ENCODE measurements around the gene S100A9.
A peak's percentile ranks its signal among the peaks of the same experiment; 100 is the strongest.

S100A9 gene

GRCh38 chr1:153389973-153390879 is 32.6 kb downstream of the S100A9 start:
- peak; percentile 25 for DNase-seq (ENCODE audit: low spot score)

DNA sequence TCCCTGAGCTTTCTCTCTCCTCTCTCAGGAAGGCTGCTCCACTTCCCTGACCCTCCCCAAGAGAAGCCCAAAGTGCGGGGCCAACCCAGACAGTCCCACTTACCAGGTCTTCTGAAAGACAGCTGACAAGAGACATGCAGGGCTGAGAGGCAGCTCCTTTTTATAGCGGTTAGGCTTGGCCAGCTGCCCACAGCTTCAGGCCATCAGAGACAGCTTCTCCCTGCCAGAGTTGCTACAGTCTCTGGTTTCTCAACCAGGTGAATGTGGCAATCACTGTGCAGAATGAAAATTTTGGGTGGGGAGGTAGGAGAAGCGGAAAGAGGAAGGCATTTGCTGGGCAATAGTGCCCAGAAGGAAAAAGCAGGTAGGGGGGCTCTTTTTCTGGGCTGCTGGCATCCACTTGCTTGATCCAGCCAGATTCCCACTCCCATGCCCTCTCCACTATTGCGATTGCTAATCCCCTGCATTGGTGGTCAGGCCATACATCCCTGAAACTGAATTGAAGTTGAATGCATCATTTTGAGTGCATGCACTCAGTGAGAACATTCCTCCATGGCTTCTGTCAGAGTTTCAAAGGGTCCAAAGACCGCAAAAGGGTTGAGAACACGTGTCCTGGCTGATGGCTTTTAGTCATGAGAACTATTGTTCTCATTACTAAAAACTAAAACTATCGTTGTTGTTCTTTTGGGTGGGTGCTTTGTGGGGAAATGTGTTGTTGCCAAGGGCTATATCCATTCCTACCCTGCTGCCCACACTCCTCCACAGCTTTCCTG is 33.5 kb downstream of the S100A9 start, which contains the start of gene S100A8:
Gene S100A8, minus strand, starts transcription at position 136 of the 773 bp plus-strand sequence. CDS start 538 bp downstream, outside the sequence.
- DNase-seq (ENCODE audit: low spot score) = peak; percentile 25

DNA sequence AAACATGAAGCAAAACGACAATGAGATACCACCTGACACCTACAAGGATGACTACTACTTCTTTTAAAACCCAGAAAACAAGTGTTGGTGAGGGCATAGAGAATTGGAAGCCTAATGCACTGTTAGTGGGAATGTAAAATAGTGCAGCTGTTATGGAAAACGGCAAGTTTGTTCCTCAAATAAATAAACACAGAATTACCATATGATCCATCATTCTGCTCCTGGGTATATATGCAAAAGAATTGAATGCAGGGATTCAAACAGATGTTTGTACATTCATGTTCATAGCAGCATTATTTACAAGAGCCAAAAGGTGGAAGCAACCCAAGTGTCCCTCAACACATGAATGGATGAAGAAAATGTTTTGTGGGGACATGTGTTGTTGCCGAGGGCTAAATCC is 34.6 kb downstream of the S100A9 start:
- DNase-seq (ENCODE audit: low spot score) = no peak

GRCh38 chr1:153392822-153393221 is 35.2 kb downstream of the S100A9 start:
- DNase-seq (ENCODE audit: low spot score) = no peak

DNA sequence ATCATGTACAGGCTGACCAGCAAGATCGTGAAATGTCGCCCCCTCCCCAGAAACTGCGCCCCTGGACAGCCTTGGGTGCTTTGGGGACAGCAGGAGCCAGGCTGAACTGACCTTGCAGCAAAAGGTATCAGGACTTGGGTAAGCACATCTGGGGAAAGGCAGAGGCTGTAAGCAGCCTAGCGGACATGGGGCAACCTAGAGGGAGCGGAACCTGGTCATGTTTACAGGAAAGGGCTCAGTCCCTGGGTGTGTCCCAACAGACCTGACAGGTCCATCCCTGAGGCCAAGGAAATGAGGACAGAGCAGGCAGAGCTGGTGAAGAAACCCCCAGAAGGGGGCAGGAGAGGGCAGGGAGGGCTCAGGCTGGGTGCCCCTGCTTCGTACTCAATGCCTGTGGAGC is 36.3 kb downstream of the S100A9 start:
- DNase-seq (ENCODE audit: low spot score) = peak; percentile 45

DNA sequence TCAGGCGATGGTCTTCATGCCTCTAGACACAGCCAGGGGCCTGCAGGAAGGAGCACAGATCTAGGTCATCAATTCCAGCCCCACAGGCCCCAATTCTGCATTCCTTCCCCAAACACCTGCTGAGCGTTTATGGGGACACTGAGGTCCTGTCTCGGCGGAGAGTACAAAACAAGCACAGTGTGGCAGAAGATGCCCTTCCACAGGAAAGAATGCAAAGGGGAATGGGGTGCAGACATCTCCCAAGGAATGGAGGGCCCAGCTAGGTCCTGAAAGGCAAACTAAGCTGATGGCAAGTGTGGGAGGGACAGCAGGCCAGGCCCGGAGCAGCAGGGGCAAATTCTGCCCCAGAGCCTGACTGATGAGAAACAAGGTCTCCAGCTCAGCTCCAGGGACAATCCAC is 36.7 kb downstream of the S100A9 start:
- no peak for DNase-seq (ENCODE audit: low spot score)

DNA sequence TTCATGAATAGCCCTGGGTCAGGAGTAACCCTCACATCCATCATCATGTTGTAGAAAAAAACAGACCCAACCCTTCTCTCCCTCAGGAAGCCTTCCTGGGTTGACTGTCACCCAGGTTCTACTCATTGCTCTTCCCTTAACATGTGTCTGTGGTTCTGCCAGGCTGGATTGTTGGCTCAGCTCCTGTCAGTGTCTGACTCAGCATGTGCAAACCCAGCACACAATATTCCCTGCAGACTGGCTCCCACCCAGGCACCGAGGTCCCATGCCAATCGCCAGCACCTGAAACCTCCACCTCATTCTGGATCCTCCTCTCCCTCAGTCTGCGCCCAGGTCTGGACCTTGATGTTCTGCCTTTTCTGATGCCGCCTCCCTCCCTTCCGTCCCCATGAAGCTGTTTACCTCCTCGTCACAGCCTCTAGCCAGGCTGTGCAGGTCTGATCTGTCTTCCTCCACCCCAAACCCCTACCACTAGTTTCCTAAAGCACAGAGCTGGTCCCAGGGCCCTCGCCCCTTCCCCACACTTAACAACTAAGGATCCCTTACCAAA is 37.6 kb downstream of the S100A9 start:
- peak; percentile 23 for DNase-seq (ENCODE audit: low spot score)

DNA sequence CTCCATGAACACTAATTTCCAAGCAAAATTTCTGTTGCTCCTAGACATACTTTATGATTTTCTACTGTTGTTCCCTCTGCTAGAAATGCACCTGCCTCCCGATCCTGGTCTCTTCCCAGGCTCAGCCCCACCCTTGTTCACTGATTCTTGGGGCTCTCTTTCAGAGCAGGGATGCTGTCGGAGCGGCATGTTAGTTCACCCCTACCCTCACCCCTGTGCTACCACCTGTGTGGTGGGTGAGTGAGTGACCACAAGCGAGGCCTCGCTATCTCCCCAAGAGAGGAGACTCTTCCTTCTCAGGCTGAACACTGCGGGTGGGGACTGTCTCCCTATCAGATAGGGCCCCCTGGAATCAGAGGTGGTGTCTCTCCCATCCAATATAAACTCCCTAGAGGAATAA is 38.1 kb downstream of the S100A9 start:
- DNase-seq (ENCODE audit: low spot score) = peak; percentile 19

- DNase-seq (ENCODE audit: low spot score) = peak; percentile 22
Observed at GRCh38 chr1:153396461-153396860, 38.8 kb downstream of the S100A9 start.

DNA sequence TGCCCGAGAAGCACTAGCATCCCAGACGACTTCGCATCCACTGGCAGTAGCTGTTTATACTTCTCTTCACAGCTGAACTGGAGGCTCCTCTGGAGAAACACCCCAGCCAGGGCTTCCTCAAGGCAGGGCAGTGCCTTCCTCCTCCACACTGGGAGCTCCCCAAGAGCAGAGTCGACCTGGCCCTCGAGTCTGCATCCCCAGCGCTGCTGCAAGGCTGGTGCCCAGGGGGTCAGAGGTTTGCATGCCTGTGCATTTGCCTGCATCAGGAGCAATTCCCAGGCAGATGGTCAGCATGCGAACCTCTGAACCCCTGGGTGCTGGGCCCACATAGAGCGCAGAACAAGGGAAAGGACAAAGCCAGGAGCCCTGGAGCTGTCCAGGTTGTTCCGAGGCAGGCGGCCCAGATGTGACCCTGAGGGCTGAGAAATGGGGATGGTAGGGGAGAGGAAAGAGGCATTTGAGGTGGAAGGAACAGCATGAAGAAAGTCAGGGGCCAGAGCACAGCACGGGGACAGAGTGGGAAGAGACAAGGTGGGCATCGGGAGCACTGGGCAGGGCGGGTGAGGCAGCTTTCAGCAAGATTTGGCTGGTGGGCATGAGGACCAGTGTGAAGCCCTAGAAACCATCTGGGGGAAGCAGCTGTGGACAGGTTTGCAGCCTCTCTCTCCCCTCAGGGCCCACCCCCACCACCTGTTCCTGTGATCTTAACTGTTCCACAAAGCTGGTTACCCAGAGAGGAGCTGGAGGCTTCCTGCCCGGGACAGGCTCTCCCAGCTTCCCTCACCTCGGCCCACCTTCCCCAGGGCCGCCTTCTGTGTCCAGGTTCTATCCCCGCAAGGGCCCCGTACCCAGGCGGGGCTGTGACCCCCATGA is 39.6 kb downstream of the S100A9 start:
- DNase-seq (ENCODE audit: low spot score) = peak; percentile 38

- peak; percentile 21 for DNase-seq (ENCODE audit: low spot score)
Observed at GRCh38 chr1:153397924-153398651, 40.4 kb downstream of the S100A9 start.

DNA sequence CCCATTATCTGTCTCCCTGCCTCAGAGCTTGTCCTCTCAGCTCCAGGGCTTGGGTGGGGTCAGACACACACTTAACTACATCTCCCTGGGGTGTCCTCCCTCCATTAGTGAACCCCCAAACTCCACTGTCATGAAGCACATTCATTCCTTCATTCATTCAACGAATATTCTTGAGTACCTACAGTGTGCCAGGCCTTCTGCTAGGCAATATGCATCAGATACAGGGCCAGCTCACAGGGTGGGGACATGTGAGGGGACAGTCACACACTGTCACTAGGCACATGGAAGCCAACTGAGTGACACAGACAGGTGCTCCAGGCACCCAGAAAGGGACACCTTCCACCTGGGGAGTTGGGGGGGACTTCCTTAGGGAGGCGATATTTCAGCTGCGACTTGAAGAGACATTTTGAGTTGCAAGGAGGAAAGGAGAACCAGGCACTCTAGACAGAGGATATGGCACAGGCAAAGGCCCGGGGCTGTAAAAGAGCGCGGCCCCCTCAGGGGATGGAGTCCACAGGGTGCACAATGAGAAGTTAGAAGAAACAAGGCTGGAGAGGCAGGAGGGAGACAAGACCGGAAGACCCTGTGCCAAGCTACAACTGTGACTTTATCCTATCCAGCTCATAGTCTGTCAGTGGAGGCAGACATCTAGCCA is 41.9 kb downstream of the S100A9 start:
- DNase-seq (ENCODE audit: low spot score) = peak; percentile 15

DNA sequence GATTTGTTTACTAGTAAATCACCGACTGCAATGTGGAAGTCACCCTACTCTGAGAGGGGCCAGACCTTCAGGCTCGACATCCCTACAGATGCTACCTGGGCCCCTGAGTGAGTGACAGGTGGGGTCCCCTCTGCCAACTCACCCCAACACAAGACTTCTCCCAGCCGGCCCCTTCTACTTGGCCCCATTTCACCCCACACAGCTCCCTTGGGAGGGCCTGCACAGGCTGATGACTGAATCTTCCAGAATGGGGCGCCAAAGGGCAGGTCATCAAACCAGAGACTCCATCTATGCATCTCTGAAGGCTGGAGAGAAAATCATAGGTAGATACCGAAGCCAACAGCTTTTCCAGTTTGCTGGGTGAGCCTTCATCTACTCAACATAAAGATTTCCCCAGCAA is 42.6 kb downstream of the S100A9 start:
- DNase-seq (ENCODE audit: low spot score) = peak; percentile 41

DNA sequence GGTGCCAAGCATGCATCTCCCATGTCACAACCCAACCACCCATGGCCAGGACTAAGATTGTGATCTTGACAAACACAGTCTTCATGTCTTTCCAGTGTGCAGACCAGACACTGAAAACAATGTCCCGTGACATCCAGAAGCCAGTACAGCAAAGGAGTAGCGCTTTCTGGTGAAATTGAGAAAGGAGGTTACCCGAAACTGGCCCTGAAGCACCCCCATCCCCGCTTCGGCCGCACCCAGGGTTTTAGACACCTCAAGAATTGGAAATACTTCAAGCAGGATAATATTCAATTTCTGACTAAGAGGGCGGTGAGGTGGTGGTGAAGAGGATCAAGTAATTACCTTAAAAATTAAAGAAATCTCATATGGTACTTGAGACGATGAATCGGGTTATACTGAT is 43.8 kb downstream of the S100A9 start:
- peak; percentile 3 for DNase-seq (ENCODE audit: low spot score)

DNA sequence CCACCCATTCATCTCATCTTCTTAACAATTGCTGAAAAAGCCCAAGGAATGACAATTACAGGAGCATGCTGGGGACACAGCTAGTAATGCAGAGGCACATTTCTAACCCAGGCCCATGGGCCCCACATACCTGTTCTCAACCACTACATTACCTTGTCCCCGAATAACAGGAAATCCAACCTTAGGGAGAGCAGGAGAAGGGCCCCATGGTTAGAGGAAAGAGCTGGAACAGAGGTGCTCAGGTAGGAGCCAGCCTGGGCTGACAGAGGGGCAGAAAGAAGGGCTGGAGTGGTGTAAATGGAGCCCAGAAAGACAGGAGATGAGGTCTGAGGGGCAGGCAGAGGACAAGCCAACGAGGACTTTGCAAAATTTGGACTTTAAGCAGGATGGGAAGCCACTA is 44.6 kb downstream of the S100A9 start:
- DNase-seq (ENCODE audit: low spot score) = peak; percentile 13

GRCh38 chr1:153403421-153404085 is 45.9 kb downstream of the S100A9 start:
- peak; percentile 20 for DNase-seq (ENCODE audit: low spot score)

GRCh38 chr1:153404086-153404635 is 46.5 kb downstream of the S100A9 start:
- DNase-seq (ENCODE audit: low spot score) = peak; percentile 25

- DNase-seq (ENCODE audit: low spot score) = peak; percentile 49
Observed at GRCh38 chr1:153404768-153405167, 47.1 kb downstream of the S100A9 start.

- DNase-seq (ENCODE audit: low spot score) = peak; percentile 23
Observed at GRCh38 chr1:153405825-153406599, 48.4 kb downstream of the S100A9 start.
